Measurements from ENCODE around the gene BST2.

DNA sequence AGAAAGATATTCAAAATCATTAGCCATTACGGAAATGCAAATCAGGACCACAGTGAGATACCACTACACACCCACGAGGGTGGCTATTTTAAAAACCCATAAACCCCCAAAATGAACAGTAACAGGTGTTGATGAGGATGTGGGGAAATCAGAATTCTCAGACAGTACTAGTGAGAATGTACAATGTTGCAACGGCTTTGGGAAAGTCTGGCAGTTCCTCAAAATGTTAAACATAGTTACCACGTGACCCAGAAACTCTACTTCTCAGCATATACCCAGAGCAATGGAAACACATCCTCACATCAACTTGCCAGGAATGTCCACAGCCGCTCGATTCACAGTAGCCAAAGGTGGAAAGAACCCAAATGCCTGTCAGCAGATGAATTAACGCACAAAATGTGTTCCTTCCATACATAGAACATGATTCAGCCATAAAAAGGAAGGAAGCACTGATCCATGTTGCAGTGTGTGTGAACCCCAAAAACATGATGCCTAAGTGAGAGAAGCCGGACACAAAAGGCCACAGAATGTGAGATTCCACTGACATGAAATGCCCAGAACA is 35.3 kb downstream of the BST2 start:
- TF ChIP-seq, protein P1, sequence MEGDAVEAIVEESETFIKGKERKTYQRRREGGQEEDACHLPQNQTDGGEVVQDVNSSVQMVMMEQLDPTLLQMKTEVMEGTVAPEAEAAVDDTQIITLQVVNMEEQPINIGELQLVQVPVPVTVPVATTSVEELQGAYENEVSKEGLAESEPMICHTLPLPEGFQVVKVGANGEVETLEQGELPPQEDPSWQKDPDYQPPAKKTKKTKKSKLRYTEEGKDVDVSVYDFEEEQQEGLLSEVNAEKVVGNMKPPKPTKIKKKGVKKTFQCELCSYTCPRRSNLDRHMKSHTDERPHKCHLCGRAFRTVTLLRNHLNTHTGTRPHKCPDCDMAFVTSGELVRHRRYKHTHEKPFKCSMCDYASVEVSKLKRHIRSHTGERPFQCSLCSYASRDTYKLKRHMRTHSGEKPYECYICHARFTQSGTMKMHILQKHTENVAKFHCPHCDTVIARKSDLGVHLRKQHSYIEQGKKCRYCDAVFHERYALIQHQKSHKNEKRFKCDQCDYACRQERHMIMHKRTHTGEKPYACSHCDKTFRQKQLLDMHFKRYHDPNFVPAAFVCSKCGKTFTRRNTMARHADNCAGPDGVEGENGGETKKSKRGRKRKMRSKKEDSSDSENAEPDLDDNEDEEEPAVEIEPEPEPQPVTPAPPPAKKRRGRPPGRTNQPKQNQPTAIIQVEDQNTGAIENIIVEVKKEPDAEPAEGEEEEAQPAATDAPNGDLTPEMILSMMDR (conservative IDR thresholded peaks at IDR 0.05; ENCODE audit: low read depth, low read length) = no peak
- no peak for TF ChIP-seq EZH2 (IDR thresholded peaks at IDR 0.05; ENCODE audit: low read length, unreplicated experiment)
